Testis (tissue), 2 donors: Measurements from ENCODE around the gene CECR2.
"Not testable (repeated sequence)": the region's sequence is repeated elsewhere in the genome, so short reads cannot be mapped to it uniquely, and the experiment has no call there.

Experiments used
- POLR2A ChIP-seq: fragments of 450-650 bp; IDR thresholded peaks from one replicate; pipeline ENCODE4 v1.6.1; 2017; ENCODE audit warnings: antibody characterized with exemption, mild to moderate bottlenecking, moderate library complexity
- TF ChIP-seq, protein P1 (sequence below), 3 experiments: fragments of 450-650 bp in 2 of 3; fragments of 200-600 bp in 1 of 3; sonication (generic) in 1 of 3; IDR thresholded peaks; one replicate each; pipeline ENCODE4 v1.5.1; 2016 to 2019; ENCODE audit warnings: antibody characterized with exemption in 3 of 3, mild to moderate bottlenecking in 2 of 3, moderate library complexity in 1 of 3

DNA sequence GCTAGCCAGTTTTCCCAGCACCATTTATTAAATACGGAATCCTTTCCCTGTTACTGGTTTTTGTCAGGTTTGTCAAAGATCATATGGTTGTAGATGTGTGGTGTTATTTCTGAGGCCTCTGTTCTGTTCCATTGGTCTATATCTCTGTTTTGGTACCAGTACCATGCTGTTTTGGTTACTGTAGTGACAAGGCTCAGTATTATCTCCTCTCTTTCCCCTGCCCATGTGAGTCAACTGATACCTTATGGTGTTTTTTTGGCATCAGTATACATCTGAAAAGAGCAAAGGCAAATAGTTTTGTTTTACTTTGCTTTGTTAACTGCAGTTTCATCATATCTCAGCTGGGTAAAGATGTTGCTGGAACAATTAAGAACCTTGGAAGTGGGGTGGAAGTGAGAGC, 152.7 kb downstream of the CECR2 start:
- TF ChIP-seq, protein P1, sequence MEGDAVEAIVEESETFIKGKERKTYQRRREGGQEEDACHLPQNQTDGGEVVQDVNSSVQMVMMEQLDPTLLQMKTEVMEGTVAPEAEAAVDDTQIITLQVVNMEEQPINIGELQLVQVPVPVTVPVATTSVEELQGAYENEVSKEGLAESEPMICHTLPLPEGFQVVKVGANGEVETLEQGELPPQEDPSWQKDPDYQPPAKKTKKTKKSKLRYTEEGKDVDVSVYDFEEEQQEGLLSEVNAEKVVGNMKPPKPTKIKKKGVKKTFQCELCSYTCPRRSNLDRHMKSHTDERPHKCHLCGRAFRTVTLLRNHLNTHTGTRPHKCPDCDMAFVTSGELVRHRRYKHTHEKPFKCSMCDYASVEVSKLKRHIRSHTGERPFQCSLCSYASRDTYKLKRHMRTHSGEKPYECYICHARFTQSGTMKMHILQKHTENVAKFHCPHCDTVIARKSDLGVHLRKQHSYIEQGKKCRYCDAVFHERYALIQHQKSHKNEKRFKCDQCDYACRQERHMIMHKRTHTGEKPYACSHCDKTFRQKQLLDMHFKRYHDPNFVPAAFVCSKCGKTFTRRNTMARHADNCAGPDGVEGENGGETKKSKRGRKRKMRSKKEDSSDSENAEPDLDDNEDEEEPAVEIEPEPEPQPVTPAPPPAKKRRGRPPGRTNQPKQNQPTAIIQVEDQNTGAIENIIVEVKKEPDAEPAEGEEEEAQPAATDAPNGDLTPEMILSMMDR (IDR thresholded peaks at IDR 0.05) = not testable (repeated sequence)
- not testable (repeated sequence) for TF ChIP-seq POLR2A
